ENCODE data around the gene PFDN5. TPM values are rescaled to one million over a fixed set of nuclear protein-coding genes. Genes with fewer than 3 reads are reported as not detected.

PFDN5 gene
- total and polyA plus RNA-seq, 9 of the 15 experiments (the other 6 are each of a cell fraction or from before 2014, with no cell fraction given) = 361 to 1,636 (median 742) TPM

- TF ChIP-seq XRCC5 (IDR thresholded peaks at IDR 0.05; ENCODE audit: low read depth, low read length) = peak; percentile 60; the same call in 1 of the 2 replicates
Observed at GRCh38 chr12:53324779-53325510, 29.6 kb downstream of the PFDN5 start (continued).

GRCh38 chr12:53325511-53326061, 30.2 kb downstream of the PFDN5 start:
- Histone ChIP-seq H4K20me1 (replicated peaks; ENCODE audit: control insufficient read depth, insufficient read depth, low read length) (no peaks in the 10 kb centered on the region), H3K9me3 (replicated peaks; ENCODE audit: control insufficient read depth, insufficient read depth, low read depth, low read length) (no peaks in the 10 kb centered on the region), H3K27ac (ENCODE audit: extremely low read depth, low read depth, low read length) (peak overlapping the region; percentile 85), H3K79me2 (ENCODE audit: control insufficient read depth, insufficient read depth, low read length) (peaks cover 5% of the 10 kb centered on the region; the same call in 2 of the 3 replicates), H3K36me3 (ENCODE audit: control insufficient read depth, insufficient read depth, low read length) (no peaks in the 10 kb centered on the region), H3K4me2 (ENCODE audit: insufficient read depth, low read length) (peak overlapping the region; percentile 97; the same call in 1 of the 2 replicates), H3K9ac (ENCODE audit: insufficient read depth in 1 of 2, low read depth in 2 of 2, low read length in 2 of 2) (peak overlapping the region; percentile 79 to 95), H3K27me3 (ENCODE audit: control insufficient read depth in 2 of 2, insufficient read depth in 2 of 2, low read length in 2 of 2) (no peaks in the 10 kb centered on the region), H2AFZ (ENCODE audit: low read depth, low read length) (peak overlapping the region; percentile 98), H3K4me3 (peak overlapping the region; percentile 51), H3K9me1 (ENCODE audit: control insufficient read depth, insufficient read depth, low read length) (no peaks in the 10 kb centered on the region), H3K4me1 (replicated peaks in 1 of 2; ENCODE audit: control insufficient read depth in 2 of 2, insufficient read depth in 2 of 2, low read length in 2 of 2) (peaks cover 26 to 55% of the 10 kb centered on the region in 2 experiments)
- intact Hi-C loops (cut with micrococcal nuclease) (loop anchor here (1.0 to 10.0 kb wide), 2 partner anchors 99 to 176 kb away; partner anchors contain the start of genes AMHR2 and TARBP2), in situ Hi-C loops (cut with MboI) (loop anchor here (10.0 kb wide), 1 partner anchor 179 kb away; the partner anchor contains the start of genes NPFF and TARBP2)
- BruUV-seq (replicated peaks) = no TSS peak
- 86% methylated on average over 15 of the region's 50 CpGs for WGBS (ENCODE audit: insufficient coverage, low coverage, missing lambda C conversion rate)
- ChIA-PET CTCF (ENCODE audit: low intra/inter-chr PET ratio) (interaction anchor here (0.6 to 2.6 kb wide), 4 partner anchors 16 to 183 kb away, joined by 3 to 20 read pairs (median 4); no protein-coding TSS in a partner anchor), POLR2A (interaction anchor here (0.6 to 3.1 kb wide), 8 partner anchors 9 to 176 kb away, joined by 3 to 15 read pairs (median 5); partner anchors contain the start of gene TARBP2)
- no peak for TF ChIP-seq KDM4B (IDR thresholded peaks at IDR 0.05; ENCODE audit: borderline replicate concordance in 2 of 2, low read depth in 1 of 2)
- no peak for TF ChIP-seq BRCA1 (IDR thresholded peaks at IDR 0.05)
- TF ChIP-seq BRCA1 (CRISPR knock-in tag; IDR thresholded peaks at IDR 0.05) = 0 out of 2 replicates have a peak, but pooled peaks have one; percentile 24
- no peak for TF ChIP-seq ZHX1 (conservative IDR thresholded peaks at IDR 0.05; ENCODE audit: low read length)
- TF ChIP-seq ZKSCAN8 (CRISPR knock-in tag; IDR thresholded peaks at IDR 0.05) = no peak
- 0 out of 2 replicates have a peak, but pooled peaks have one; percentile 6 for TF ChIP-seq EGR1 (conservative IDR thresholded peaks at IDR 0.05)
- TF ChIP-seq STAG1 (CRISPR knock-in tag; IDR thresholded peaks at IDR 0.05; ENCODE audit: borderline replicate concordance) = 0 out of 2 replicates have a peak, but pooled peaks have one; percentile 22
- ATAC-seq = no peak
- no peak for FAIRE-seq
- no peak for DNase-seq (ENCODE audit: extremely low read depth in 1 of 4, low spot score in 3 of 4)

All from K562 (cell line).